ENCODE data around the gene RGS11. TPM values are rescaled to one million over a fixed set of nuclear protein-coding genes. Genes with fewer than 3 reads are reported as not detected.
"Not testable (repeated sequence)": the region's sequence is repeated elsewhere in the genome, so short reads cannot be mapped to it uniquely, and the experiment has no call there.

Gene RGS11
- total and polyA plus RNA-seq, 2 donors from 2014 or later: 2.5 to 5.9 TPM

DNA sequence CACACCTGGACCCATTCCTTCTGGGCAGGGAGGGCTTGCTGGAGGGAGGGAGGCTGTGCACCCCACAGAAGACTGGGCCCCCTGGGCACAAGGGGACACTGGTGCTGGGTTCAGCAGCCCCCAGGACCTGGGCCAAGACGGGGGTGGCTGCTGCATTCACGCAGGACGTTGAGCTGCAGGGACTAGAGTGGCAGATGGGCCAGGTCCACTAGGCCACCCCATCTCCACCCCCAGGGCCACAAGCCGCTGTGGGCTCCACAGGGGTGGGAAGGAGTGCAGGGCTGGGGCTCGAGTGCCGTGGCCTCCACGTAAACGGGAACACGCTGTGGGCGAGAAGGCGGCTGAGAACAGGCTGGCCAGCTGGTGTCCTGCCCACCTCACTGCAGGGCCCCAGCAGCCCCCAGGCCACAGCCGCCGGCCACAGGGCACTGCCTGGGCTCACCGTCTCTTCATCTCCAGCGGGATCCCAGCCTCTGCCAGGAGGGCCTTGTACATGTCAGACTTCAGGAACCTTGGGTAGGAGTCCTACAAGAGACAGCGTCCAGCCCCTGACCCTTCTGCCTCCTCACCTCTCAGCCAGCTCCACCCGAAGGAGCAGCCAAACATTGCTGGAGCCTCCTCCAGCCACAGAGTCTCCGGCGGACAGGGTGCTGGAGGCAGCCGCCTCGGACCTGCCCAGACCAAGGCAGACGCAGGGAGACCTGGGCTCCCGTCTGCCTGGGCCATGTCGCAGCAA is 6.5 kb downstream of the RGS11 start:
- H3K9me3 ChIP-seq (ENCODE audit: control insufficient read depth in 2 of 3, insufficient read depth in 1 of 3, low read length in 3 of 3): peaks cover 0 to 2% (median 0%) of the 10 kb centered on the region in 3 donors
- no peaks in the 10 kb centered on the region for H3K4me1 ChIP-seq (ENCODE audit: control insufficient read depth in 2 of 3, insufficient read depth in 2 of 3, low read depth in 1 of 3, low read length in 3 of 3)
- H3K27me3 ChIP-seq (ENCODE audit: control insufficient read depth, insufficient read depth, low read length): no peaks in the 10 kb centered on the region
- intact Hi-C loops (cut with DNase I): no loop called here
- no peak overlapping the region for H3K4me3 ChIP-seq (ENCODE audit: low read length in 3 of 3)
- no peak overlapping the region for H3K9ac ChIP-seq (ENCODE audit: low read length in 3 of 3)
- FAIRE-seq (no peak), DNase-seq (peak in 1 of 5 donors; percentile 68)
- TF ChIP-seq, protein P1, sequence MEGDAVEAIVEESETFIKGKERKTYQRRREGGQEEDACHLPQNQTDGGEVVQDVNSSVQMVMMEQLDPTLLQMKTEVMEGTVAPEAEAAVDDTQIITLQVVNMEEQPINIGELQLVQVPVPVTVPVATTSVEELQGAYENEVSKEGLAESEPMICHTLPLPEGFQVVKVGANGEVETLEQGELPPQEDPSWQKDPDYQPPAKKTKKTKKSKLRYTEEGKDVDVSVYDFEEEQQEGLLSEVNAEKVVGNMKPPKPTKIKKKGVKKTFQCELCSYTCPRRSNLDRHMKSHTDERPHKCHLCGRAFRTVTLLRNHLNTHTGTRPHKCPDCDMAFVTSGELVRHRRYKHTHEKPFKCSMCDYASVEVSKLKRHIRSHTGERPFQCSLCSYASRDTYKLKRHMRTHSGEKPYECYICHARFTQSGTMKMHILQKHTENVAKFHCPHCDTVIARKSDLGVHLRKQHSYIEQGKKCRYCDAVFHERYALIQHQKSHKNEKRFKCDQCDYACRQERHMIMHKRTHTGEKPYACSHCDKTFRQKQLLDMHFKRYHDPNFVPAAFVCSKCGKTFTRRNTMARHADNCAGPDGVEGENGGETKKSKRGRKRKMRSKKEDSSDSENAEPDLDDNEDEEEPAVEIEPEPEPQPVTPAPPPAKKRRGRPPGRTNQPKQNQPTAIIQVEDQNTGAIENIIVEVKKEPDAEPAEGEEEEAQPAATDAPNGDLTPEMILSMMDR (IDR thresholded peaks at IDR 0.05; ENCODE audit: borderline replicate concordance, extremely low read depth, insufficient read depth): no peak
- H3K36me3 ChIP-seq (ENCODE audit: control insufficient read depth in 2 of 3, insufficient read depth in 3 of 3, low read length in 3 of 3): peaks cover 0 to 2% (median 0%) of the 10 kb centered on the region in 3 donors
- no peak overlapping the region for H3K27ac ChIP-seq (ENCODE audit: low read depth in 2 of 2, low read length in 2 of 2)

- H3K27ac ChIP-seq (ENCODE audit: low read depth in 2 of 2, low read length in 2 of 2): no peak overlapping the region
- FAIRE-seq: no peak
These were observed 7.3 kb downstream of the RGS11 start for GRCh38 chr16:268141-269053.

GRCh38 chr16:267562-267961 is 8.2 kb downstream of the RGS11 start:
- Histone ChIP-seq H3K4me3 (ENCODE audit: low read length in 3 of 3) (peak overlapping the region in 1 of 3 donors; percentile 16), H3K36me3 (ENCODE audit: control insufficient read depth in 2 of 3, insufficient read depth in 3 of 3, low read length in 3 of 3) (peaks cover 0 to 14% (median 0%) of the 10 kb centered on the region in 3 donors)
- H3K4me1 ChIP-seq (ENCODE audit: control insufficient read depth in 2 of 3, insufficient read depth in 2 of 3, low read depth in 1 of 3, low read length in 3 of 3); DNase-seq; H3K9ac ChIP-seq (ENCODE audit: low read length in 3 of 3); intact Hi-C loops (cut with DNase I); H3K27ac ChIP-seq (ENCODE audit: low read depth in 2 of 2, low read length in 2 of 2); H3K27me3 ChIP-seq (ENCODE audit: control insufficient read depth, insufficient read depth, low read length); FAIRE-seq; H3K9me3 ChIP-seq (ENCODE audit: control insufficient read depth in 2 of 3, insufficient read depth in 1 of 3, low read length in 3 of 3): not testable (repeated sequence)

More at GRCh38 chr16:268141-269053, 7.3 kb downstream of the RGS11 start:
- Histone ChIP-seq H3K9me3 (ENCODE audit: control insufficient read depth in 2 of 3, insufficient read depth in 1 of 3, low read length in 3 of 3) (peaks cover 0 to 2% (median 0%) of the 10 kb centered on the region in 3 donors), H3K4me1 (ENCODE audit: control insufficient read depth in 2 of 3, insufficient read depth in 2 of 3, low read depth in 1 of 3, low read length in 3 of 3) (no peaks in the 10 kb centered on the region), H3K9ac (ENCODE audit: low read length in 3 of 3) (no peak overlapping the region), H3K27me3 (ENCODE audit: control insufficient read depth, insufficient read depth, low read length) (no peaks in the 10 kb centered on the region), H3K36me3 (ENCODE audit: control insufficient read depth in 2 of 3, insufficient read depth in 3 of 3, low read length in 3 of 3) (peaks cover 0 to 9% (median 0%) of the 10 kb centered on the region in 3 donors), H3K4me3 (ENCODE audit: low read length in 3 of 3) (no peak overlapping the region)
- peak in 1 of 5 donors; percentile 61 for DNase-seq
- TF ChIP-seq, protein P1 (IDR thresholded peaks at IDR 0.05; ENCODE audit: borderline replicate concordance, extremely low read depth, insufficient read depth): no peak
- intact Hi-C loops (cut with DNase I): no loop called here
